Prostate gland (tissue), 2 donors: ENCODE measurements around the gene SLC26A5. TPM values are rescaled to one million over a fixed set of nuclear protein-coding genes. Genes with fewer than 3 reads are reported as not detected.

Source experiments
- DNase-seq: peaks from one replicate; pipeline ENCODE4 v3.0.0-alpha.2; 2019; ENCODE audit warnings: low spot score
- H3K27ac ChIP-seq, 2 donors: fragments of 200-600 bp; sonication (generic); 2 replicates each; pipeline ENCODE4 v1.5.1; 2017 to 2019
- H3K27me3 ChIP-seq: fragments of 200-600 bp; sonication (generic); replicated peaks from 2 replicates; pipeline ENCODE4 v1.5.1; 2019; ENCODE audit not compliant: insufficient read depth
- H3K36me3 ChIP-seq, 2 donors: fragments of 200-600 bp; sonication (generic); 1 replicate in 1 of 2; 2 replicates in 1 of 2; pipeline versions ENCODE4 v1.5.1 to v1.8.1; 2017 to 2019
- H3K4me1 ChIP-seq: fragments of 200-600 bp; sonication (generic); replicated peaks from 2 replicates; pipeline ENCODE4 v1.5.1; 2019
- H3K4me3 ChIP-seq, 2 donors: fragments of 200-600 bp; sonication (generic); 2 replicates each; pipeline ENCODE4 v1.5.1; 2017 to 2019
- H3K9me3 ChIP-seq: fragments of 200-600 bp; sonication (generic); 2 replicates; pipeline ENCODE4 v1.5.1; 2017
- CTCF ChIP-seq, 4 experiments: fragments of 200-600 bp in 2 of 4; fragments of 450-650 bp in 2 of 4; sonication (generic) in 2 of 4; IDR thresholded peaks; 1 replicate in 3 of 4; 2 replicates in 1 of 4; pipeline ENCODE4 v1.5.1; 2016 to 2019; ENCODE audit warnings: antibody characterized with exemption in 4 of 4, mild to moderate bottlenecking in 2 of 4, moderate library complexity in 2 of 4
- POLR2A ChIP-seq: fragments of 450-650 bp; IDR thresholded peaks from one replicate; pipeline ENCODE4 v1.6.1; 2016; ENCODE audit warnings: antibody characterized with exemption, mild to moderate bottlenecking
- POLR2AphosphoS5 ChIP-seq: sonication (generic); formaldehyde crosslinking; IDR thresholded peaks from one replicate; pipeline ENCODE4 v1.6.1; 2017; ENCODE audit warnings: antibody characterized with exemption
- WGBS: methylation state at CpG from one replicate; pipeline ENCODE4 v1.1.5; 2018; 5-methylcytosine and 5-hydroxymethylcytosine counted together
- intact Hi-C: fragments of 100-400 bp; cut with DNase I; formaldehyde crosslinking; loops from one replicate; pipeline ENCODE4 v1.14.2; 2022
- total RNA-seq, 2 donors: library from RNA; depleted of rRNA; stranded (reverse); fragments of >200 nt; gene quantifications; one replicate each; pipeline ENCODE4 v1.1.0, GENCODE V29; 2016

Gene SLC26A5
- total RNA-seq, 2 donors from 2014 or later = 1.5 to 3.9 TPM

- intact Hi-C loops = no loop called here
- H3K36me3 ChIP-seq = no peaks in the 10 kb centered on the region
- TF ChIP-seq POLR2A (no peak), POLR2AphosphoS5 (no peak), CTCF (IDR thresholded peaks at IDR 0.05) (no peak)
- H3K4me1 ChIP-seq = no peaks in the 10 kb centered on the region
- no peak for DNase-seq
- H3K27ac ChIP-seq = no peak overlapping the region
- no peaks in the 10 kb centered on the region for H3K9me3 ChIP-seq
- H3K27me3 ChIP-seq = no peaks in the 10 kb centered on the region
- 35% methylated on average over 2 of the region's 2 CpGs for WGBS
- H3K4me3 ChIP-seq = no peak overlapping the region
These were observed 47.4 kb downstream of the SLC26A5 start for GRCh38 chr7:103398483-103399127.

GRCh38 chr7:103396471-103396870 lies 49.5 kb downstream of the SLC26A5 start:
- Histone ChIP-seq H3K27me3 (no peaks in the 10 kb centered on the region), H3K4me1 (no peaks in the 10 kb centered on the region), H3K27ac (no peak overlapping the region), H3K36me3 (no peaks in the 10 kb centered on the region), H3K9me3 (no peaks in the 10 kb centered on the region), H3K4me3 (no peak overlapping the region)
- no peak for DNase-seq
- TF ChIP-seq POLR2A = no peak
- no peak for TF ChIP-seq POLR2AphosphoS5
- TF ChIP-seq CTCF (IDR thresholded peaks at IDR 0.05) = no peak
- WGBS = 66% methylated on average over 8 of the region's 8 CpGs
- intact Hi-C loops = no loop called here

GRCh38 chr7:103395071-103395470 lies 50.9 kb downstream of the SLC26A5 start:
- TF ChIP-seq POLR2AphosphoS5 (no peak), CTCF (IDR thresholded peaks at IDR 0.05) (no peak), POLR2A (no peak)
- no peaks in the 10 kb centered on the region for H3K36me3 ChIP-seq
- H3K27me3 ChIP-seq = no peaks in the 10 kb centered on the region
- intact Hi-C loops = no loop called here
- no peak overlapping the region for H3K27ac ChIP-seq
- no peaks in the 10 kb centered on the region for H3K9me3 ChIP-seq
- 50% methylated on average over 1 of the region's 1 CpG for WGBS
- no peak for DNase-seq
- no peaks in the 10 kb centered on the region for H3K4me1 ChIP-seq
- no peak overlapping the region for H3K4me3 ChIP-seq

- no peaks in the 10 kb centered on the region for H3K27me3 ChIP-seq
- no peaks in the 10 kb centered on the region for H3K36me3 ChIP-seq
- H3K27ac ChIP-seq = no peak overlapping the region
- no peaks in the 10 kb centered on the region for H3K9me3 ChIP-seq
- TF ChIP-seq CTCF (IDR thresholded peaks at IDR 0.05) (no peak), POLR2AphosphoS5 (no peak), POLR2A (no peak)
- intact Hi-C loops = no loop called here
- DNase-seq = no peak
- 63% methylated on average over 4 of the region's 4 CpGs for WGBS
- H3K4me1 ChIP-seq = no peaks in the 10 kb centered on the region
- no peak overlapping the region for H3K4me3 ChIP-seq
These were observed 51.4 kb downstream of the SLC26A5 start for GRCh38 chr7:103394566-103394965.

GRCh38 chr7:103391976-103392375 lies 54.0 kb downstream of the SLC26A5 start:
- TF ChIP-seq POLR2AphosphoS5 (no peak), POLR2A (no peak), CTCF (IDR thresholded peaks at IDR 0.05) (no peak)
- H3K27ac ChIP-seq = no peak overlapping the region

More at GRCh38 chr7:103391976-103392375, 54.0 kb downstream of the SLC26A5 start:
- Histone ChIP-seq H3K4me3 (no peak overlapping the region), H3K27me3 (no peaks in the 10 kb centered on the region), H3K36me3 (no peaks in the 10 kb centered on the region), H3K9me3 (no peaks in the 10 kb centered on the region), H3K4me1 (no peaks in the 10 kb centered on the region)
- intact Hi-C loops = no loop called here
- WGBS = 47% methylated on average over 2 of the region's 2 CpGs
- no peak for DNase-seq
